OCI-LY1 (cell line): ENCODE measurements around the gene ADAMTS3.

Experiments used
- H2AFZ ChIP-seq: fragments of 200-600 bp; sonication (generic), shearing (Covaris generic); 2 replicates; pipeline ENCODE4 v1.6.0; 2014; ENCODE audit warnings: antibody characterized with exemption, mild to moderate bottlenecking, low read length
- H3F3A ChIP-seq: fragments of 200-600 bp; sonication (generic), shearing (Covaris generic); 2 replicates; pipeline ENCODE4 v1.6.0; 2014; ENCODE audit warnings: mild to moderate bottlenecking, antibody characterized with exemption, low read length, moderate library complexity; ENCODE audit not compliant: insufficient read depth
- H3K27ac ChIP-seq: fragments of 200-600 bp; sonication (generic); 2 replicates; pipeline ENCODE4 v1.5.1; 2014; ENCODE audit warnings: low read length, mixed run types, mild to moderate bottlenecking, low read depth; ENCODE audit not compliant: poor library complexity, severe bottlenecking
- H3K27me3 ChIP-seq: fragments of 200-600 bp; sonication (generic); 2 replicates; pipeline ENCODE4 v1.6.0; 2014; ENCODE audit warnings: antibody characterized with exemption, mild to moderate bottlenecking, low read length, moderate library complexity; ENCODE audit not compliant: insufficient read depth
- H3K36me3 ChIP-seq: fragments of 200-600 bp; sonication (generic); 2 replicates; pipeline ENCODE4 v1.6.1; 2014; ENCODE audit warnings: mild to moderate bottlenecking, antibody characterized with exemption, low read length, moderate library complexity, mixed read lengths; ENCODE audit not compliant: insufficient read depth
- H3K4me1 ChIP-seq: fragments of 200-600 bp; sonication (generic); 2 replicates; pipeline ENCODE4 v1.5.1; 2014; ENCODE audit warnings: mild to moderate bottlenecking, low read length, moderate library complexity; ENCODE audit not compliant: insufficient read depth, severe bottlenecking
- H3K4me2 ChIP-seq: fragments of 200-600 bp; sonication (generic), shearing (Covaris generic); 2 replicates; pipeline ENCODE4 v1.6.1; 2014; ENCODE audit warnings: low read length
- H3K4me3 ChIP-seq: fragments of 200-600 bp; sonication (generic); 2 replicates; pipeline ENCODE4 v1.5.1; 2014; ENCODE audit warnings: low read length, low read depth, mild to moderate bottlenecking, mixed read lengths; ENCODE audit not compliant: poor library complexity, severe bottlenecking
- H3K79me2 ChIP-seq: fragments of 200-600 bp; shearing (Covaris generic); 2 replicates; pipeline ENCODE4 v1.6.1; 2016; ENCODE audit warnings: mixed run types, low read length, mixed read lengths; ENCODE audit not compliant: insufficient read depth
- H3K9ac ChIP-seq: fragments of 200-600 bp; sonication (generic), shearing (Covaris generic); 2 replicates; pipeline ENCODE4 v1.6.1; 2014; ENCODE audit warnings: mild to moderate bottlenecking, low read length, mixed read lengths
- H3K9me2 ChIP-seq: fragments of 200-600 bp; sonication (generic), shearing (Covaris generic); 2 replicates; pipeline ENCODE4 v1.6.1; 2014; ENCODE audit warnings: low read depth, mild to moderate bottlenecking, low read length, mixed read lengths
- H3K9me3 ChIP-seq: fragments of 200-600 bp; shearing (Covaris generic); 2 replicates; pipeline ENCODE4 v1.6.1; 2014; ENCODE audit warnings: low read length, mixed read lengths
- H4K20me1 ChIP-seq: fragments of 200-600 bp; sonication (generic), shearing (Covaris generic); 2 replicates; pipeline ENCODE4 v1.6.0; 2016; ENCODE audit warnings: mild to moderate bottlenecking, low read length; ENCODE audit not compliant: insufficient read depth
- EZH2 ChIP-seq: fragments of 200-600 bp; sonication (generic), shearing (Covaris generic); IDR thresholded peaks from 2 replicates; pipeline ENCODE4 v1.8.0; 2017; ENCODE audit warnings: borderline replicate concordance, mixed run types, mild to moderate bottlenecking, antibody characterized with exemption, low read length, moderate library complexity, mixed read lengths
- TF ChIP-seq, protein P1 (sequence below): fragments of 200-600 bp; sonication (generic), shearing (Covaris generic); IDR thresholded peaks from 2 replicates; pipeline ENCODE4 v1.5.1; 2017; ENCODE audit warnings: mild to moderate bottlenecking, antibody characterized with exemption, low read length, moderate library complexity, mixed read lengths

ADAMTS3 gene

DNA sequence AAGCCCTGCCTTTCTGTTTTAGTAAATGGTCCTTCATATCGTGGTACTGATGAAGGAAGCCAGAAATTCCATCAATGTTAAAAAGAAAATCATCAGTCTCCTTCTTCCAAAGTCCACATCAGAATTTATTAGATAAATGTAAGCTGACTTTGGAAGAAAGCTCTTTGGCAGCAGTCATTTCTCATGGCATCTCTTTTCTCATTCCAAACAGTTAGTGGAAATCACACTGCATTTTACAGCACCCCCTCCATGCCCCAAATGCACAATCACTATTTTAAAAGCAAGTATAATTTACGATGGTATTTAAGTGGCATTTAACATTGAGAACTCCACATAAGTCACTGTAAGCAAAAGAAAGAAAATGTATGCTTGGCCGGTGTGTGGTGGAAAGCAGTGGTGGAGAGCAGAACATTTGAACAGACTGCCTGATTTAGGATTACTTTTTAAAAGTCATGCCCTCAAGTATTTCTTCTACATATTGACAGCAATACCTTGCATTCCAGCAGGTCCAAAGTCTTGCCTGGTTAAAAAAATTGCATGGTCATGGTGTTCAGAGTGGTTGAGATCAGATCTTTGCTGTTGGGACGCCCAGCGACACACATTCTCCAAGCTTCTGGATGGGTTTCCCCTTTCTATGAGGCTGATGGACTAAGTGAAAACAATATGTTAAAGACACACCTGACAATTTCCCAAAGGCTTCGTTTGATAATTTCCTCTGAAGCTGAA lies 248.6 kb downstream of the ADAMTS3 start:
- no peaks in the 10 kb centered on the region for H3K79me2 ChIP-seq
- H3K36me3 ChIP-seq, result no peaks in the 10 kb centered on the region
- H3K9ac ChIP-seq, result no peak overlapping the region
- no peak overlapping the region for H3K4me2 ChIP-seq
- H3K27me3 ChIP-seq, result no peaks in the 10 kb centered on the region
- TF ChIP-seq, protein P1, sequence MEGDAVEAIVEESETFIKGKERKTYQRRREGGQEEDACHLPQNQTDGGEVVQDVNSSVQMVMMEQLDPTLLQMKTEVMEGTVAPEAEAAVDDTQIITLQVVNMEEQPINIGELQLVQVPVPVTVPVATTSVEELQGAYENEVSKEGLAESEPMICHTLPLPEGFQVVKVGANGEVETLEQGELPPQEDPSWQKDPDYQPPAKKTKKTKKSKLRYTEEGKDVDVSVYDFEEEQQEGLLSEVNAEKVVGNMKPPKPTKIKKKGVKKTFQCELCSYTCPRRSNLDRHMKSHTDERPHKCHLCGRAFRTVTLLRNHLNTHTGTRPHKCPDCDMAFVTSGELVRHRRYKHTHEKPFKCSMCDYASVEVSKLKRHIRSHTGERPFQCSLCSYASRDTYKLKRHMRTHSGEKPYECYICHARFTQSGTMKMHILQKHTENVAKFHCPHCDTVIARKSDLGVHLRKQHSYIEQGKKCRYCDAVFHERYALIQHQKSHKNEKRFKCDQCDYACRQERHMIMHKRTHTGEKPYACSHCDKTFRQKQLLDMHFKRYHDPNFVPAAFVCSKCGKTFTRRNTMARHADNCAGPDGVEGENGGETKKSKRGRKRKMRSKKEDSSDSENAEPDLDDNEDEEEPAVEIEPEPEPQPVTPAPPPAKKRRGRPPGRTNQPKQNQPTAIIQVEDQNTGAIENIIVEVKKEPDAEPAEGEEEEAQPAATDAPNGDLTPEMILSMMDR, result no peak
- no peak for TF ChIP-seq EZH2
- no peak overlapping the region for H3K4me3 ChIP-seq
- no peaks in the 10 kb centered on the region for H3K9me3 ChIP-seq
- no peak overlapping the region for H3K27ac ChIP-seq
- no peaks in the 10 kb centered on the region for H3F3A ChIP-seq
- H4K20me1 ChIP-seq, result no peaks in the 10 kb centered on the region
- no peaks in the 10 kb centered on the region for H3K4me1 ChIP-seq
- H3K9me2 ChIP-seq, result no peaks in the 10 kb centered on the region
- no peak overlapping the region for H2AFZ ChIP-seq

DNA sequence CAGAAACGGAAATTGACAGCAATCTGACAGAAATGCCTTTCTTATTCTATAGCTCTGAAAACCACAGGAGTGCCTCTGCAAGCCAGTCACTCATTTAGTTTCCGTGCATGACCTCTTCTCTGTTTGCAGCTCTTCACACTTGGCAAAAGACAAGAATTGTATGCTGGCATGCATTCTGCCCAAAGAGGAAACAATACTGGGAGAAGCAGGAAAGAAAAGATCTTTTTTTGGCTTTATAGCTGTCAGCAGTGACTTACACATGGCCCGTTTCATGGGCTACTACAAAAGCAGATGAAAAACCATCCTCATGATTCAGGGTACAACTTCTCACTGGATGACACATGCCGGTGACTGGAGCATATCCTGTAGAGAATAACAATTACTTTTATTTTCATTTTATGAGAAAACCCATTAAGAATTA lies 249.4 kb downstream of the ADAMTS3 start:
- no peaks in the 10 kb centered on the region for H3K27me3 ChIP-seq
- TF ChIP-seq EZH2, result no peak
- TF ChIP-seq, protein P1, result no peak
- no peaks in the 10 kb centered on the region for H3K79me2 ChIP-seq
- H3K36me3 ChIP-seq, result no peaks in the 10 kb centered on the region
- H3K4me3 ChIP-seq, result no peak overlapping the region
- H3K4me1 ChIP-seq, result no peaks in the 10 kb centered on the region
- no peak overlapping the region for H3K9ac ChIP-seq
- H3K9me3 ChIP-seq, result no peaks in the 10 kb centered on the region
- H4K20me1 ChIP-seq, result no peaks in the 10 kb centered on the region
- no peak overlapping the region for H3K4me2 ChIP-seq
- no peaks in the 10 kb centered on the region for H3K9me2 ChIP-seq
- H3K27ac ChIP-seq, result no peak overlapping the region
- H3F3A ChIP-seq, result no peaks in the 10 kb centered on the region
- H2AFZ ChIP-seq, result no peak overlapping the region

DNA sequence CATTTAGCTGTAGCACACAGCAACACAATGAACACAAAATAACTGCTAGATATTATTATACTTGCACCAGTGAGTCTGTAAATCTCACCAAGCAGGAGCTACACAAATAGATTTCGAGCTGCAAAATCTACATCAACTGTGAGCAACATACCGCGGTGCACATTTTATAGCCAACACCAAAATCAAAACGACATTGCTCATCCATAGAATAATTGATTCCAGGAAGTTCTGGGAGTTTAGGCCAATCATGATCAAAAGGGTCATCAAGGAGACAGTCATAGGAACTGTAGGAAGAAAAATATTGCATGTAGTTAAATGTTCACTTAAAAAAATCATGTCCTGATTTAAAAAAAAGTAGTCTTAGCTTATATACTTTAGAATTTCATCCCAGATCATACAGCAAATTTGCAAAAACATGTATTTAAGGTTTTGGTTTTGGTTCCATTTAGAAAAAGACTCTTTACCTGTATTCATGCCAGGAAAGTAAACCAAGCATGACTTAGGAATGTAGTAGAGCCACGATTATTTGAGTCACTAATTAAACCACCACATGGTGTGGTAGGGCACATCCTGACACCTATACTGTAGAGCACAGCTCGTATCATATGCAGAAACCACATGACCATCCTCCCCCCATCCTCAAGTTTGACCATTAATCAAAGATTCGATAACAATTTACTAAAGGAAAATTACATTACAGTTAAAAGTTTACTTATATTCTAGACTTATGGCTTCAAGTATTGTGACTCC lies 250.4 kb downstream of the ADAMTS3 start:
- H3K4me2 ChIP-seq, result no peak overlapping the region
- no peak overlapping the region for H3K27ac ChIP-seq

More for the DNA sequence above, 250.4 kb downstream of the ADAMTS3 start:
- Histone ChIP-seq H3K9me2 (no peaks in the 10 kb centered on the region), H4K20me1 (no peaks in the 10 kb centered on the region), H3K27me3 (no peaks in the 10 kb centered on the region), H3K4me1 (no peaks in the 10 kb centered on the region), H3K9me3 (no peaks in the 10 kb centered on the region), H3K4me3 (no peak overlapping the region), H3K9ac (no peak overlapping the region), H3K36me3 (no peaks in the 10 kb centered on the region), H3K79me2 (no peaks in the 10 kb centered on the region), H3F3A (no peaks in the 10 kb centered on the region), H2AFZ (no peak overlapping the region)
- TF ChIP-seq, protein P1, result no peak
- TF ChIP-seq EZH2, result no peak
